Measurements from ENCODE around the gene GLI3.

DNA sequence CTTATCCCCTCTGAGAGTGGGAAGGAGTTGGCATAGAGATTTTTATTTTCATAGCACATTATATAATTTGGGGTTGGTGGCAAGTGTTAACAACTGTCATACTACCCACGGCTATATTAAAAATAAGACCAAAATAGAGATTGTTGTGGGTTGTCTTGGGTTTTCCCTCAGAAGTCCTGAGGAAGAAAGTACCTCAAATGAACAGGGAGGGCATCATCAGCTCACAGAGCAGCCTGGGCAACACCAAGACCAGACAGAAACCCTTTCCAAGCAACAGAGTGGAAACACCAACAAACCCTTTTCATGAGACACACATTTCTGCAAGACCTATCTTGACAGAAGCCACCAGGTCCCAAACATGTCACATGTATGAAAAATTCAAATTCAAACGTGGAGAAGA, 121.2 kb downstream of the GLI3 start:
- TF ChIP-seq, protein P1, sequence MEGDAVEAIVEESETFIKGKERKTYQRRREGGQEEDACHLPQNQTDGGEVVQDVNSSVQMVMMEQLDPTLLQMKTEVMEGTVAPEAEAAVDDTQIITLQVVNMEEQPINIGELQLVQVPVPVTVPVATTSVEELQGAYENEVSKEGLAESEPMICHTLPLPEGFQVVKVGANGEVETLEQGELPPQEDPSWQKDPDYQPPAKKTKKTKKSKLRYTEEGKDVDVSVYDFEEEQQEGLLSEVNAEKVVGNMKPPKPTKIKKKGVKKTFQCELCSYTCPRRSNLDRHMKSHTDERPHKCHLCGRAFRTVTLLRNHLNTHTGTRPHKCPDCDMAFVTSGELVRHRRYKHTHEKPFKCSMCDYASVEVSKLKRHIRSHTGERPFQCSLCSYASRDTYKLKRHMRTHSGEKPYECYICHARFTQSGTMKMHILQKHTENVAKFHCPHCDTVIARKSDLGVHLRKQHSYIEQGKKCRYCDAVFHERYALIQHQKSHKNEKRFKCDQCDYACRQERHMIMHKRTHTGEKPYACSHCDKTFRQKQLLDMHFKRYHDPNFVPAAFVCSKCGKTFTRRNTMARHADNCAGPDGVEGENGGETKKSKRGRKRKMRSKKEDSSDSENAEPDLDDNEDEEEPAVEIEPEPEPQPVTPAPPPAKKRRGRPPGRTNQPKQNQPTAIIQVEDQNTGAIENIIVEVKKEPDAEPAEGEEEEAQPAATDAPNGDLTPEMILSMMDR (IDR thresholded peaks at IDR 0.05): no peak
- TF ChIP-seq POLR2A (IDR thresholded peaks at IDR 0.05): no peak
